Measurements from ENCODE around the gene POLDIP2.
"Not testable (repeated sequence)": the region's sequence is repeated elsewhere in the genome, so short reads cannot be mapped to it uniquely, and the experiment has no call there.

Gene POLDIP2

DNA sequence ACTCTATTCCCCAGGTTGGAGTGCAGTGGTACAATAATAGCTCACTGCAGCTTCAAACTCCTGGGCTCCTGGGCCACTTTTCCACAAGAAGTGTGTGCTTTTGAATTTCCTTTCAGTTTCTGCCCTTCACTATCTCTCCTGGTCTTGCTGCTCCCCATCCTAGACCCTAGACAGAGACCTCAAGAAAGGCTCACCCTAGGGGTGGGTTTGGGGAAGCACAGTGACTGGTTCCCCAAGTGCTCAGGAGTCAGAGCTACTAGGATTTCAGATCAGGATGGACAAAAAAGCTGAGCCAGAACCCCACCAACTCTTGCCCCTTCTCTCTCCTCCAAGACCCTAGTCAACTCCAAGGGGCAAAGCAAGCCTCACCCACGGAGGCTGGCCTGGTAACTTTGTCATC, 9.3 kb upstream of the POLDIP2 start:
- no peak for DNase-seq (ENCODE audit: low read depth)

DNA sequence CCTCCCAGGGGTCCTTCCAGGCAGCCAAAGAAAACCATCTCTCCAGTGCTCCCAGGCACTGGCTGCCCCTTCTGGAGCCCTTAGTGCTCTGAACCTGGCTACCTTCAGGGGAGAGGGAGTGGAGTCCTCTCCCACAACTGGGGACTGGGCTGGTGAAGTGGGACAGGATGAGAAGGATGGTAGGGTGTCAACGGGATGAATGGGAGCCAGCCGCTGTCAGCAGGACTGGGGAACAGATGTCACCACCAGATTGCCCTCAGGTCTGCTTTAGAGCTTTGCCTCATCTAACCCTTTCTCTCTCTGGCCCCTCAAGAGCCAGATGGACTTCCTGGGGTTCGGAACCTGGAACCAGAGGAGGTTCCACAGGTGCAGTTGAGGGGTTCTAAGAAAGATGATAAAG, 8.2 kb upstream of the POLDIP2 start:
- DNase-seq (ENCODE audit: low read depth): no peak

DNA sequence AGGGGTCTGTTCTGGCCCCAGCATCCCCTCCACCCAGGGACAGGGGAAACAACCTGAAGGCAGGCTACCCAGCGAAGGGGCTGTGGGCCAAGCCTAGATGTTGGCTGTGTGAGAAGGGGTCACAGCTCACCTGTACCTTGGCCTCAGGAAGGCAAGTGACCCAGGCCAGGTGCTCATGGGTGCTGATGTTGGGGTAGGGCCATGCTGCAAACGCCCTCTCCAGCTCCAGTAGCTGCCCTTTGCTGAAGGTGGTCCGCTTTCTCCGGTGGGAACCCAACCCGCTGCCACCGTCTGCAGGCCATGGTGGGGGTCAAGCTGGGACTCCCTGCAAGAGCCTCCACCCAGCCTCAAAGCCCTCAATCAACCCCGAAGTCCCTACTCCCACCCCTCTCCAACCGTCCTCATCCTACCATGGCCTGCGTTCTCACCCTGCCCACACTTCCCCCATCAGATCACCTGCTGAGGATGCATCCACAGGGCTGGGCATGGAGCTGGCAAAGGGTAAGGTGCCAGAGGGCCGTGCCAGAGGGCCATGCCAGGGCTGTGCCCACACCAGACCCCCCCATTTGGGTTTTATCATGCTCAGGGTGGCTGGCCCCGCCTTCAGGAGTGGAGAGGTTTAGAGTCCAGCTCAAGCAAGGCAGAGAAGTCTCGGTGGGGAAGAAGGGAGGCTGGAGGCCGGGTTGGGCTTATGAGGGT, 7.5 kb upstream of the POLDIP2 start, which contains the start of gene SEBOX:
Gene SEBOX, minus strand, starts transcription at position 535 of the 699 bp plus-strand sequence. Its CDS starts 48 bp downstream, at position 487.
- no peak for DNase-seq (ENCODE audit: low read depth)

DNA sequence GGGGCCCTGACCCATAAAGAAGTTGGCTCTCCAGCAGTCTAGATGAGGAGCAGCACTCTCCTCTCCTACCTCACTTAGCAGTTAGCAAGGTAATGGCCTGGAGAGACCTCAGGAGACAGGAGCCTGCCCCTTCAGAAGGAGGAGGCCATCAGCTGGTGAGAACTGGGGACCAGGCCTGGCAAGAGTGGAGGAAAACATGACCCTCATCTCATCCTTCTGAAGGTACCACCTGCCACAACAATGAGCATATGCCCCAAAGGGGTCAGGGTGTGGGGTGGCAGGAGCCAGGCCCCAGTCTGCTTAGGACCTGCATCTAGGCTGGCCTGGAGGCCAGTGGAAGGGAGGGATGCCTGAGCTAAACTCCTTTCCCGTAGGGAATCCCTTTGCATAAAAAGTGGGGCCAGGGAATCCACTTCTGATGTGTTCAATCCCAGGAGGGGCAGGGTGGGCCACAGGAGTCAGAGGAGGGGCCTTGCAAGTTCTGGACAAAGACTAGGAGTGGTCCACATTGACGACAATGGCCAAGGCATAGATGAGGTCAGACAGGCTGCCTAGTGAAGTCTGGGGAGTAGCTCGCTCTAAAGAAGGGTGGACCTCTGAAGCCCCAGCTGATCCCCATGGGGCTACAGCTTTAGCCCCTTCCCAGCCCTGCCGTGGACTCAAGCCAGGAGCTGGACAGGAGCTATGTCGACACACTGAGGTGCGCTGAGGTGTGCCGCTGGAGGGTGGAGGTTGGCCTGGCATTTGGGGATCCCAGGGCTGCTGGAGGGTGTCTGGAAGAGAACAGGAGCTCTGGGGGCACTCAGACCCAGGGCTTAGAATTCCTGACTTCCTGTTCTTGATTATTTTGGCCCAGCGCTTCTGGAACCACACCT, 6.7 kb upstream of the POLDIP2 start:
- no peak for DNase-seq (ENCODE audit: low read depth)

DNA sequence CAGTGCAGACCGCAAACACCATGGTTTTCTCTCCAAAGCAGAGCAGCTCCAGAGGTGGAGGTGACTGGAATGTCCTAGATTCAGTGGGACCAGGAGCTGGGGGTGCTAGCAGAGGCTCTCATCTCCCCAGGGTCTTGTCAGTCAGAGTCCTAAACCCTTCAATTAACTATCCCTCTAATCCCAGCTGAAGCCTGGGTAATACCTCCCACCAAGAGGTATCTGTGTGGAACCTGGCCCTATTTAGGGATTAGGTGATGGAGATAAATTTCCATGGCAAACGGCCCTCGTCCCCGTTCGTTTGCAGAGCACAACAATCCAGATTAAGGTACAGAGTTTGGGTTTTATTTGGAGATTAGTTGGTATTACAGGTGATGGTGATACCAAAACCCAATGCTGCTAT, 5.9 kb upstream of the POLDIP2 start:
- DNase-seq (ENCODE audit: low read depth): no peak

DNA sequence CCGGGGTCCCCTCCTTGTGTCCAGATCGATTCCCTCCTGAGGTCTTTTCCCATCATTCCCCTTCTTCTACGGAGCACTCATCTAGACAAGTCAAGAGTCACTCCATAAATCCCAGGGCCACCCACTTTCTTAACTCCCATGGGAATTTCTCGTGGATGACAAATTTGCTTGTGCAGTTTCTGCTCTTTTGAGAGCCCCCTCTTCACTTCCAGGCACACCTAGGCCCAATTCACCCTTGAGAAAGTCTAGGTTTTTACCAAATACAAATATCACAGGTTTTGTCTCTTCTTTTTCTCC, 522 bp upstream of the POLDIP2 start:
- DNase-seq (ENCODE audit: low read depth): no peak

DNA sequence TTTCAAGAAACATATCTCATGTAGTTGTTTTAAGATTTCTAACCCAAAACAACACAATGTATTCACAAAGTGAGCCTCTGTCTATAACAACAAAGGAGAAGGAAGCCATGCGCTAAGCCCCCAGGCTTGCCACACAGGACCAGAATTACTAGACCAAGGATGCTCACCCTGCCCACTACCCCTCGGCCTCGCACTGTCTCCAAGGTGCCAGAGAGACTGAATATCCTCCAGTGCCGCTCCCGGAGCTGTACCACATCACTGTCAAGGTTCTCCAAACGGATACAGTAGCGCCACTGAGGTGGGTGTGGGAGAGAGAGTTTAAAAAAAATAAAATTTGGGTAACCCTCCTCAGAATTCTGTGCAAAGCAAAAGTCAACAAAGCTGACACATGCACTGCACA, 7.1 kb downstream of the POLDIP2 start:
- DNase-seq (ENCODE audit: low read depth): no peak

DNA sequence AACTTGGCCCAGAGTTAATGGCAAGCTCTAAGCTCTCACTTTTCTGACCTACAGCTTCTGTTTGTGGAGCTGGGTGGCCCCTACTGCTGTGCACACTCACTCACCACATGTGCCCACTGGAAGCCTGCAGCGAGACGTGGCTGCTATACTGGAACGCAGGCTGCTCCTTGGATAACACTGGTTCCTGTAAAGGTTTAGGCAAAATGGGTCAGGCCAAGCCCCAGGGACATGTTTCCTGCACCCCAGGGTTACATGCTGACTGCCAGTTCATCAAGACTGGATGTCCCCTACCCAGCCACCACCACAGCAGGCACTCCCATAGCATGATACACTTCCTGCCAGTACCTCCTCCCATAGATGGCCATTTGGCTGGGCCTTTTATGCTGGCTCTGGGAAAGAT, 8.3 kb downstream of the POLDIP2 start:
- no peak for DNase-seq (ENCODE audit: low read depth)

DNA sequence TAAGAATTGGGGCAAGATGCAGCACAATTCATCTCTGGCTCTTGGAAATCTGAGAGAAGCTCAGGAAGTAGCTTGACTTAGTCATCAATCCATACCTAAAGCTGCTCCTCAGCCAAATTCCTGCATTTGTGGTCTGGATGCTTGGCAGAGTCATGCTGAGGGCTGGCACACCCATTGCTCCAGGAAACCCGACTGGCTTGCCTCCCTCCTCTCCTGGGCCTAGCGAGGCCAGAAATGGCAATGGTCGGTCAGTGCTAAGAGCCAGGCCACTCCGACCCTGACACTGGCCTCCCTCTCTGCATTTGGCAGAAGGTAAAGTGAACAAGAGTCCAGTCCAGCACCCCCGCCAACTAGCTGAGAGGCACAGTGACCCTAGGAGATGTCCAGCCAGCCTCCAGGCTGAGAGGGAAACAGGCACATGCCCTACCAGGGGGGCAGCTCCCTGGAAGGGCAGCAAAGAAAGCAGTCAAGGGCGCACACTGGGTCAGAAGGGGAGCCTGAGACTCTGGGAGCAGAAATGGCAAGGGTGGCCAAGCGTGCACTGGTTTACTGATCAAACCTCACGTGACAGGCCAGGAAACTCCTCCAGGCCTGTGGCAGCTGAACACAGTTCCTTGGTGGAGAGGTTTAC, 10.0 kb downstream of the POLDIP2 start:
- DNase-seq (ENCODE audit: low read depth): no peak

DNA sequence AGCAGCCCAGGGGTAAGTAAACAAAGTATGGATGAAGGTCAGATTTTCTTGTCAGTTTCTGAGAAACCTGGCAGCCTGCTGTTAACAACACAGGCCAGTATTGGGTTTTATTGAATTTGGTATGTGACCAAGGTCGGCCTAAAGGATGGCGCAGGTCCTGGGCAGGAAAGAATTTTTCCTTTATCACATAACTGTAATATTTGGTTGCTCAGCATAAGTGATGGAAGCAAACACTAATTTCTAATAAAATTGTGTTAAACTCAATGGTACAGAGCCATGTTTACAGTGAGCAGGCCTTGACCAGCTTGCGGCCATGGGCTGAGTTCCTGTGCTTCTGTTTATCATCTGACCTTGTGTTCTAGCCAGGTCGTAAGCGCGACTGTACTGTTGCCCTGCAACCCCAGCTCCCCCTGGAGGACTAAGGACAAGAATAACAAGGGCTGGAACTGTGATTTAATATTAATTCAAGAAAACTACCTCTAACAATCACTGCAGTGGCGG, 10.5 kb downstream of the POLDIP2 start:
- DNase-seq (ENCODE audit: low read depth): no peak

DNA sequence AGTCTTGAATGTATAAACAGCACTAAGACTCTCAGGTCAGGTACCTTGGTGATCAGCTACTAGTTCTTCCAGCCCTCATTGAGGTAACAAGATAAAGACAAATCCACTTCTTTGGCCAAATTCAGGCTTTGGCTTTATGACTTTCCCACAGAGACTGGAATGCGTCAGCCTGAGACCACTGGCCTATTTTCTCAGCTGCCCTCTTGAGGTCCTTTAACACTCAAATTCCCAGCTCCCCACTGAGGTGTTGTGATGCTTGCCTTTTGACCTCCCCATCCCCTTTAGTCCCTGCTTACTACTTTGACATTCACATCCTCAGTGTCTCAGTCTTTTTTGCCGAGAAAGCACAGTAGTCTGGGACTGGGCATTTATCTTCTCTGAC, 11.1 kb downstream of the POLDIP2 start:
- no peak for DNase-seq (ENCODE audit: low read depth)

DNA sequence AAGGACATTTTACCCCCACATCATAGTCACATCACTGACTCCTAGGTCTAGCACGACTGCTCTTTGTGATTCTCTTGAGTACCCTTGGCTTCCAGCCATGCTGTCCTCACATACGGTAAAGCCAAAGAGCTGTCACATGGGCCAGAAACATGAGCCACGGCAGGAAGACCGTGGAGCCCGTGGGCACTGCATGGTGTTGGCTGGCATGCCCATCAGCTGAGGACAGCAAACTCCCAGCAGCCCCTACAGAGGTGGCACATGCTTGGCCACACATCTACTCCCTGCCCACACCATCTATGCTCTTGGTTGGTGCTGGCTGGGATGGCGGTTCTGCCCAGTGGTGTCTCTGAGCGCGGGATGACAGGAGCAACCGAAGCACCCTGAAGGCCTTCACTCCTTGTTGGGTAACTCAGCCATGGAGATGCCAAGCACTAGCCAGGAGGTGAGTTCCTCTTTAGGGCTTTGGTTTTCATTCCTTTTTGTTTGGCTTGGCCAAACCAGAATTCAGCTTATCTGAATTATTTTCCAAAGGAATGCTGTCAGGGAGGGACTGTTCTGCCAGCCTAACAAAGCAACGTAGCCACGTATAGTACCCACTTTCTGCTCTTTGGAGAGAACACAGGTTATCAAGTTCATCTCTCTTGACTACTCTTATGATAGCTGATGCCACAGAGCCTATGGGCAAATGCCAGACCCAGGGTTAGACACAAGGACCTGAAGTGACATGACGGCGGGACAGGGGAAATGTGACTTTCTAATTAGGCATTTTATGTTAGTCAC, 11.7 kb downstream of the POLDIP2 start:
- DNase-seq (ENCODE audit: low read depth): no peak

DNA sequence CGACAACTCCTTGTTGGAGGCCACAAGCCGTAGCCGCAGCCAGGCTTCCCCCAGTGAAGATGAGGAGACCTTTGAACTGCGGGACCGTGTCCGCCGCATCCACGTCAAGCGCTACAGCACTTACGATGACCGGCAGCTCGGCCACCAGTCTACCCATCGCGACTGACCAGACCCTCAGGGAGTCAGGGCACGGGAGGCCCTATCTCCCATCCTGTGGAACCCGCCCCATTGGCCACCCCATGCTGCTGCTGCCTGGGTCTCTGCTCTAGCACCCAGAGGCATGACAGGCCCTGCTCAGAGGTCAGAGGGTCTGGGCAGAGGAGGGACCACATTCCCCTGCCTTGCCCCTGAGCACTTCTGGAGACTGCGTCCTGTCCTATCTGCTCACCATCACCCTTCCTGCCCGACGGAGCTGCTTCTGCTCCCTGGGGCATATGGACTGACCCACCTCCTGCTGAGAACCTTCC, 12.9 kb downstream of the POLDIP2 start:
- no peak for DNase-seq (ENCODE audit: low read depth)

DNA sequence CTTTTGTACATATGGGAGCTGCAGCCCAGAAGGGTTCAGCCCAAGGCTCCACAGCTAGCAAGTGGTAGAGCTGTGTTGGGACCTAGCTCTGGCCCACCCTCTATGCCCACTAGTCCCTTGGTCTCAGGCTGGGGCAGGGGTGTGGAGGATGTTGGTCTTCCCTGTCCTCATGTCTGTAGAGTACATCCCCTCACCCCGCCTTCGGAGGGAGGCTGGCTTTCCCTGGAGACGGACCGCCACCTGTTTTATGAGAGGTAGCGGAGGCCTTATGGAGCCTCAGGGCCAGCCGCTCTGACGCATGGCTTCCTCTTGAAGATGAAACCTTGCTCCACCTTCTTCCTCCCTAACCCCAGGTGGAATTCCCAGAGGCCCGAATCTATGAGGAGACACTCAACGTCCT, 13.3 kb downstream of the POLDIP2 start:
- DNase-seq (ENCODE audit: low read depth): no peak

DNA sequence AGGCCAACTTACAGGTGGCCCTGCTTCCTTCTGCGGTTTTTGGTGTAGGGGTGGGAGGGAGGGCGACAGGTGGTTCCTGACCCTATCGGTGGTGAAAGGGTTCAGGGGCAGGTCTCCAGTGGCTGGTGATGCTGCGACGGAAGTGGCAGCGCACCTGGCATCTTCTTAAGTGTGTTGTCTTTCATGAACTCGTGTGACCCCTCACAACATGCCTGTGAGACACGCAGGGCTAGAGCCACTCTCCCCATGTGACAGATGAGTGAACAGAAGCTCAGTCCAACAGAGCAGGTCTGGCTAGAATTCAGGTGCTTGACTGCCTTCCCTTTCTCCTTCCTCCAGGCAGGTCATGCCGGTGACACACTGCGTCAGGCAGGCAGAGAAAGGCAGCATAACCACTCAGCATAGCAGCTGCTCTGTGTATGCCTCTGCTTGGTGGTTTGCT, 13.8 kb downstream of the POLDIP2 start:
- no peak for DNase-seq (ENCODE audit: low read depth)

DNA sequence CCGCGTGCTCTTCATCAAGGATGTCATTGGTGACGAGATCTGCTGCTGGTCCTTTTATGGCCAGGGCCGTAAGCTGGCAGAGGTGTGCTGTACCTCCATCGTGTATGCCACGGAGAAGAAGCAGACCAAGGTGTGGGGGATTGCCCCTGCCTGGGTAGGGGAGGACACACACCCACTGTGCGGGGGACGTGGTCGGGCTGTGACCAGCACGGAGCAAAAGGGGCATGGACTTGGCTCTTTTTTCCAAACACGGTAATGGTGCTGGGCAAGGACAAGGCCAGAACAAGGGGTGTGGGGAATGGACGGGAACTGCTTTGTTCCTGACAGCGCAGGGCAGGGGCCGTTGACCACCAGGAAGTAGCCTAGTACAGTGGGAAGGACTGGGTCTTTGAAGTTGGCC, 15.0 kb downstream of the POLDIP2 start:
- no peak for DNase-seq (ENCODE audit: low read depth)

DNA sequence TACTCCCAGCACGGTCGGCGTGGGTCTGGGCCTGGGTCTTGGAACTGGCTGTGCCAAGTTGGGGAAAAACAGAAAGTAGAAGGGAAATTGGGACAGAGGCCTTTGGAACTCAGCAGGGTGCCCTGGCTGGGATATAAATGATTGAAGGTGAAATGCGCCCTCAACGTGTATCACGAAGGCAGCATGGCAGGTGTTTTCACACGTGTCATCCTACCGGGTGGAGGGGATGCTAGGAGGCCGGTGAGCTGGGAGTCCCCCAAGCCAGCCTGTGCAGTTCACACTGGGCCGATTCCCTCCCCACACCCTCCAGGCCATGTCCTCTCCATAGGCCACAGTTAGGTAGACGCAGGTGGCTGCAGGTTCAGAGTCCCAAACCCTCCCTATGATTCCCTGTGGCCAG, 15.8 kb downstream of the POLDIP2 start:
- no peak for DNase-seq (ENCODE audit: low read depth)

DNA sequence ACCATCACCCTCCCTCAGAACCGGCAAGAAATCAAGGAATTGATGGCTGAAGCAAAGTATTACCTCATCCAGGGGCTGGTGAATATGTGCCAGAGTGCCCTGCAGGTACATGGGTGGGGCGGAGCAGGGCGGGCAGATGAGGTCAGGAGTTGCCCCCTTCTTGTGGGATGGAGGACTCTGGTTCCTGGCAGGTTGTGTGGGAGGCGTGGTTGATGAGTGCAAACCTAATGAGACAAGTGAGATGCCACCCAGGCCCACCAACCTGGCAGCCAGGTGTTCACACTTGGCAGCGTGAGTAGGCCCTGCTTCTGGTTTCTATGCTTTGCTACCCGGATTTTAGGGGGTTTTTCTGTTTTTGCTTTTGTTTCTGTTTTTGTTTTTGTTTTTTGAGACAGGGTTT, 17.0 kb downstream of the POLDIP2 start:
- DNase-seq (ENCODE audit: low read depth): no peak

DNA sequence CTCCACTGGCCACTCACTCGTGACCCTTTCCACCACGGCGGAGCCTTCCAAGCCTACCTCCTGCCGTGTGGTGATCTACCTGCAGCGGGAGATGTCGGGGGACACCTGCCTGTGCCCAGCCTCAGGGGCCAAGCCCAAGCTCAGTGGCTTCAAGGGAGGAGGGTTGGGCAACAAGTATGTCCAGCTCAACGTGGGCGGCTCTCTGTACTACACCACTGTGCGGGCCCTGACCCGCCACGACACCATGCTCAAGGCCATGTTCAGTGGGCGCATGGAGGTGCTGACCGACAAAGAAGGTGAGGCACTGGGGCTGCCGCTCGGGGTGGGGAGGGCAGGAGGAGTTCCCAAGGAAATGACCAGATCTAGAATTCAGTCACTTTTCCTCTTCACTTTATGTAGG, 17.9 kb downstream of the POLDIP2 start:
- no peak for DNase-seq (ENCODE audit: low read depth)

DNA sequence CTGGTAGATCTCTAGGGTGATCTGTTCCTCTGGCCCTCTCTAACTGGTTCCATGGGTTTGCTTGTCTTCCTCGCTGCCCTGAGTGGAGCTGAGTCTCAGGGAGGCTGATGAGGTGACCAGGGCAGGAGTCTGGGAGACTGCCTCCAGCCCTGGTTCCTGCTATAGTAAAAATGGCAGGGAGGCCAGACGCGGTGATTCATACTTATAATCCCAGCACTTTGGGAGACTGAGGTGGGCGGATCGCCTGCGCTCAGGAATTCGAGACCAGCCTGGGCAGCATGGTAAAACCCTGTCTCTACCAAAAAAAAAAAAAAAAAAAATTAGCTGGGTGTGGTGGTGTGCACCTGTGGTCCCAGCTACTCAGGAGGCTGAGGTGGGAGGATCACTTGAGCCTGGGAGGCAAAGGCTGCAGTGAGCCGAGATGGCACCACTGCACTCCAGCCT, 18.5 kb downstream of the POLDIP2 start:
- not testable (repeated sequence) for DNase-seq (ENCODE audit: low read depth)

DNA sequence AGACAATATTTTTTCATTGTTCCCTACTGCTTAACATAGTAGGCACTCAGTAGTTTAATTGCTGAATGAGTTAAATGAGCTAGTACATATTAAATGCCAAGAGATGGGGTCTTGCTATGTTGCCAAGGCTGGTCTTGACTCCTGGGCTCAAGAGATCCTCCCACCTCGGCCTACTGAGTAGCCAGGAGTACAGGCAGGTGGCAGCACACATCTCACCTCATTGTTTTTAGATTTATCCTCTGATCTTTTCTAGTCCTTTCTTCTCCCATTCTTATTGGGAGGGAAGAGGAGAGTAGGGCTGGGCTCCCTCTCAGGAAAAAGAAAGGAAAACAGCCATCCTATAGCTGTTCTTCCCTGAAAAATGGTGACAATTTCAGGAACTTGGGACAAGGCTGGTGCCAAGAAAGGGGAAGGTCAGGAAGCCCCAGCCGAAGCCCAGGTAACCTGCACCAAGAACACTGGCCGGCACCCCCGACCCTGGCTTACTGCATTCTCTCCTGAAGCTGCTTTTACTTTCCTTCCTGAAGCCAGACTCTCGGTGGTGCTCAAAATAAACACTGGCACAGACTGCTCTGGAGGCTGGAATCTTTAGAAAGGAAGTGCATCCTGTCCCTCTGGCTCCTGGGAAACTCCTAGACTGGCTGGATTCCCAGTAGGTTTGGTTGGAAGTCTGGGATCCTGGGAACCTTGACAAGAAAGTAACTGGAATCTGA, 19.1 kb downstream of the POLDIP2 start:
- no peak for DNase-seq (ENCODE audit: low read depth)
